Measurements from ENCODE around the gene RPF1. TPM values are rescaled to one million over a fixed set of nuclear protein-coding genes. Genes with fewer than 3 reads are reported as not detected.

Gene RPF1
- total and polyA plus RNA-seq, 9 donors, result 19.5 to 35.2 (median 27.6) TPM

Other genes with a start within 250 kb of the RPF1 start
- 1 to 10 TPM in 2 of 7 donors, under 1 TPM in 3, not detected in 2; 0.24 to 2.0 (median 0.62) TPM for gene SAMD13, start 177.6 kb upstream of the RPF1 start, total RNA-seq
- gene SAMD13, start 177.6 kb upstream of the RPF1 start, polyA plus RNA-seq, result 1 to 10 TPM in 1 of 2 donors, under 1 TPM in 1; 0.63 to 2.9 TPM
- 1 to 10 TPM in 1 of 7 donors, under 1 TPM in 1, not detected in 5; 0.57 to 1.6 TPM for gene DNASE2B, start 80.8 kb upstream of the RPF1 start, total RNA-seq
- gene DNASE2B, start 80.8 kb upstream of the RPF1 start, polyA plus RNA-seq, result 1 to 10 TPM in 1 of 2 donors, not detected in 1; 1.2 TPM
- gene SPATA1, start 27.1 kb downstream of the RPF1 start, total RNA-seq, result 1 to 10 TPM in 2 of 7 donors, under 1 TPM in 4, not detected in 1; 0.12 to 1.9 (median 0.62) TPM
- under 1 TPM; 0.18 to 0.22 TPM for gene SPATA1, start 27.1 kb downstream of the RPF1 start, polyA plus RNA-seq
- 10 to 100 TPM; 26.2 to 86.6 (median 49.1) TPM for gene GNG5, start 27.3 kb downstream of the RPF1 start, total RNA-seq
- 100 to 1,000 TPM in 1 of 2 donors, 10 to 100 TPM in 1; 82.0 to 211 TPM for gene GNG5, start 27.3 kb downstream of the RPF1 start, polyA plus RNA-seq
- 10 to 100 TPM in 4 of 7 donors, 1 to 10 TPM in 3; 8.7 to 16.1 (median 11.9) TPM for gene CTBS, start 95.2 kb downstream of the RPF1 start, total RNA-seq
- gene CTBS, start 95.2 kb downstream of the RPF1 start, polyA plus RNA-seq, result 10 to 100 TPM; 10.5 to 27.5 TPM
- gene SSX2IP, start 211.2 kb downstream of the RPF1 start, total RNA-seq, result 1 to 10 TPM; 1.4 to 8.5 (median 5.0) TPM
- 1 to 10 TPM; 1.1 to 4.5 TPM for gene SSX2IP, start 211.2 kb downstream of the RPF1 start, polyA plus RNA-seq

All from ovary (tissue), 9 donors.